GM10248 (cell line): Measurements from ENCODE around the gene SCAMP2.

Source experiments
- CTCF ChIA-PET: fragments of 300-600 bp; sonication (Branson Sonifier 250); formaldehyde crosslinking; extraction: SDS; loops from one replicate; lab custom pipeline; 2021; ENCODE audit warnings: antibody characterized with exemption; lab: Yijun Ruan, JAX
- POLR2A ChIA-PET: fragments of 350-650 bp; sonication (Branson Sonifier 250); formaldehyde crosslinking; extraction: SDS; loops from one replicate; lab custom pipeline; 2020; ENCODE audit warnings: antibody characterized with exemption; lab: Yijun Ruan, JAX
- DNase-seq: peaks from one replicate; pipeline ENCODE4 v3.0.0; 2012; ENCODE audit errors: extremely low spot score
- CTCF ChIP-seq: IDR thresholded peaks from 2 replicates; pipeline ENCODE4 v1.5.1; 2012; ENCODE audit warnings: mild to moderate bottlenecking, low read depth; ENCODE audit errors: extremely low read depth, missing control alignments, control extremely low read depth

The SCAMP2 gene

GRCh38 chr15:74878273-74878672, 5.1 kb upstream of the SCAMP2 start:
- DNase-seq, result no peak
- ChIA-PET POLR2A (no interaction called here), CTCF (interaction anchor here (1.6 to 15.4 kb wide), 2 partner anchors 24 to 51 kb away, joined by 3 to 131 read pairs; partner anchors contain the start of gene CPLX3)
- TF ChIP-seq CTCF, result no peak

GRCh38 chr15:74873756-74874424, 725 bp upstream of the SCAMP2 start:
- ChIA-PET POLR2A (interaction anchor here (0.6 to 1.4 kb wide), 3 partner anchors 15 to 321 kb away, joined by 3 to 5 read pairs (median 4); no protein-coding TSS in a partner anchor), CTCF (interaction anchor here (1.3 to 15.4 kb wide), 4 partner anchors 9 to 103 kb away, joined by 5 to 131 read pairs (median 8); no protein-coding TSS in a partner anchor)
- TF ChIP-seq CTCF, result no peak
- no peak for DNase-seq

- ChIA-PET CTCF (interaction anchor here (1.3 to 15.4 kb wide), 3 partner anchors 10 to 102 kb away, joined by 5 to 131 read pairs (median 10); no protein-coding TSS in a partner anchor), POLR2A (no interaction called here)
- TF ChIP-seq CTCF, result no peak
- no peak for DNase-seq
These were observed 496 bp downstream of the SCAMP2 start for GRCh38 chr15:74872702-74873035.

- POLR2A ChIA-PET, result interaction anchor here (0.7 to 3.2 kb wide), 9 partner anchors 12 to 508 kb away, joined by 3 to 19 read pairs (median 5); partner anchors contain the start of genes MPI and ULK3
- no peak for DNase-seq
- CTCF ChIA-PET, result interaction anchor here (0.9 to 6.4 kb wide), 15 partner anchors 13 to 331 kb away, joined by 3 to 80 read pairs (median 4); partner anchors contain the start of genes C15orf39 and ULK3
- no peak for TF ChIP-seq CTCF
These were observed 2.5 kb downstream of the SCAMP2 start for GRCh38 chr15:74870436-74871215.

- DNase-seq, result peak; percentile 79
- ChIA-PET CTCF (interaction anchor here (0.9 to 6.4 kb wide), 15 partner anchors 12 to 332 kb away, joined by 3 to 80 read pairs (median 4); partner anchors contain the start of genes C15orf39 and ULK3), POLR2A (interaction anchor here (0.5 to 3.2 kb wide), 12 partner anchors 11 to 584 kb away, joined by 3 to 19 read pairs (median 4); partner anchors contain the start of genes MPI and ULK3)
- no peak for TF ChIP-seq CTCF
These were observed 3.3 kb downstream of the SCAMP2 start for GRCh38 chr15:74869726-74870407.
